MCF 10A (cell line): ENCODE data around the gene MMP10. TPM values are rescaled to one million over a fixed set of nuclear protein-coding genes. Genes with fewer than 3 reads are reported as not detected.
"Not testable (repeated sequence)": the region's sequence is repeated elsewhere in the genome, so short reads cannot be mapped to it uniquely, and the experiment has no call there.

Experiments
- BruUV-seq: library from RNA; stranded (reverse); fragments of 400-500 nt; replicated peaks from 2 replicates; lab custom pipeline; 2021; lab: Mats Ljungman, UMichigan
- CTCF ChIA-PET: fragments of 300-600 bp; sonication (Branson Sonifier 250); formaldehyde crosslinking; extraction: SDS; loops from one replicate; lab custom pipeline; 2021; ENCODE audit warnings: antibody characterized with exemption, inconsistent platforms; lab: Yijun Ruan, JAX
- POLR2A ChIA-PET: fragments of 300-600, 350-650 bp; sonication (Branson Sonifier 250); formaldehyde crosslinking; extraction: SDS; loops from one replicate; lab custom pipeline; 2020; ENCODE audit warnings: antibody characterized with exemption, inconsistent platforms; lab: Yijun Ruan, JAX
- DNase-seq: peaks from one replicate; pipeline ENCODE4 v3.0.0-alpha.2; 2018; ENCODE audit not compliant: unreplicated experiment
- H3K27ac Mint-ChIP-seq: one replicate; pipeline ENCODE4 v1.8.0; 2022; ENCODE audit warnings: mild to moderate bottlenecking, low read depth, mixed read lengths; ENCODE audit not compliant: unreplicated experiment
- H3K27me3 Mint-ChIP-seq: one replicate; pipeline ENCODE4 v1.8.0; 2022; ENCODE audit warnings: mixed read lengths; ENCODE audit not compliant: insufficient read depth, unreplicated experiment
- H3K36me3 Mint-ChIP-seq: one replicate; pipeline ENCODE4 v1.8.0; 2022; ENCODE audit warnings: mild to moderate bottlenecking, moderate library complexity, mixed read lengths; ENCODE audit not compliant: insufficient read depth, unreplicated experiment
- H3K4me1 Mint-ChIP-seq: one replicate; pipeline ENCODE4 v1.8.0; 2022; ENCODE audit warnings: mixed read lengths; ENCODE audit not compliant: insufficient read depth, unreplicated experiment
- H3K4me3 Mint-ChIP-seq: one replicate; pipeline ENCODE4 v1.8.0; 2022; ENCODE audit warnings: mild to moderate bottlenecking, moderate library complexity, mixed read lengths; ENCODE audit not compliant: unreplicated experiment
- H3K9me3 Mint-ChIP-seq: one replicate; pipeline ENCODE4 v1.8.0; 2022; ENCODE audit warnings: mixed read lengths; ENCODE audit not compliant: unreplicated experiment
- CTCF ChIP-seq: fragments of 200-600 bp; IDR thresholded peaks from one replicate; pipeline ENCODE4 v1.8.0; 2022; ENCODE audit warnings: antibody characterized with exemption, mild to moderate bottlenecking; ENCODE audit not compliant: unreplicated experiment
- intact Hi-C: fragments of 100-400 bp; cut with micrococcal nuclease; formaldehyde crosslinking; loops from 2 replicates; pipeline ENCODE4 v1.14.1; 2022
- total RNA-seq: library from RNA; stranded (reverse); gene quantifications from 2 replicates; pipeline ENCODE4 v1.2.3, GENCODE V29; 2022

MMP10 gene
- total RNA-seq, 1 experiment from 2014 or later, result 0.75 TPM

GRCh38 chr11:102753267-102753666, 27.2 kb downstream of the MMP10 start:
- CTCF ChIA-PET, result interaction anchor here (1.3 to 2.0 kb wide), 2 partner anchors 19 to 31 kb away, joined by 4 to 12 read pairs; no protein-coding TSS in a partner anchor
- H3K27me3 Mint-ChIP-seq, result peaks cover 11% of the 10 kb centered on the region
- H3K27ac Mint-ChIP-seq, result no peak overlapping the region
- no peak for DNase-seq
- no peaks in the 10 kb centered on the region for H3K9me3 Mint-ChIP-seq
- no TSS peak for BruUV-seq
- POLR2A ChIA-PET, result no interaction called here
- no peak overlapping the region for H3K4me3 Mint-ChIP-seq
- TF ChIP-seq CTCF, result no peak
- no peaks in the 10 kb centered on the region for H3K36me3 Mint-ChIP-seq
- intact Hi-C loops, result no loop called here
- peaks cover 1% of the 10 kb centered on the region for H3K4me1 Mint-ChIP-seq

GRCh38 chr11:102751673-102752072, 28.8 kb downstream of the MMP10 start:
- CTCF ChIA-PET, result interaction anchor here (2.0 kb wide), 1 partner anchor 18 kb away, joined by 12 read pairs; no protein-coding TSS in a partner anchor
- no peaks in the 10 kb centered on the region for H3K4me1 Mint-ChIP-seq
- H3K4me3 Mint-ChIP-seq, result no peak overlapping the region
- no peak for TF ChIP-seq CTCF
- H3K9me3 Mint-ChIP-seq, result peaks cover 10% of the 10 kb centered on the region
- intact Hi-C loops, result no loop called here
- no peaks in the 10 kb centered on the region for H3K36me3 Mint-ChIP-seq
- POLR2A ChIA-PET, result no interaction called here
- no peak for DNase-seq
- H3K27me3 Mint-ChIP-seq, result peaks cover 11% of the 10 kb centered on the region
- no TSS peak for BruUV-seq
- H3K27ac Mint-ChIP-seq, result no peak overlapping the region

DNA sequence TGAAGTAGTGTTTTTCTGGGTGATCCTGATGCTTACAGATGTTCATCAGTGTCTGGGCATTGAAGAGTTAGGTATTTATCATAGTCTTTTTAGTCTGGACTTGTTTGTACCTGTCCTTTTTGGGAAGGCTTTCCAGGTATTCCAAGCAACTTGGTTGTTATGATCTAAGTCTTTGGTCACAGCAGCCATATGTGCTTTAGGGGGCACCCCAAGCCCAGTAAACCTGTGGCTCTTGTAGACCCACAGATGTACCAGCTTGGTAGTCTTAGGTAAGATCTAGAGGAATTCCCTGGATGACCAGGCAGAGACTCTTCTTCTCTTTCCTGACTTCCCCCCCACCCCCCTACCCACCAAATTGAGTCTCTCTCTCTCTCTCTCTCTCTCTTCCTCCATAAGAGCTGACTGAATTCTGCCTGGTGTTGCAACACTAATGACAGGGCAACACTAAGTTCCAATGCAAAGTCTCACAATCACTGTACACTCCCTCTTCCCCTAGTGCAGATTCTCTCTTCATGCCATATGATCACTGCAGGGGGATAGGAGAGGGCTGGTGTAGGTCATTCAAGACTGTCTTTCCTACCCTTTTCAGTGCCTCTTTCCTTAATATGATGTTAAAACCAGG, 31.2 kb downstream of the MMP10 start:
- Mint-ChIP-seq H3K9me3 (peaks cover 15% of the 10 kb centered on the region), H3K36me3 (no peaks in the 10 kb centered on the region), H3K27me3 (peaks cover 3% of the 10 kb centered on the region), H3K27ac (no peak overlapping the region), H3K4me1 (no peaks in the 10 kb centered on the region), H3K4me3 (no peak overlapping the region)
- CTCF ChIA-PET, result interaction anchor here (0.6 to 2.1 kb wide), 6 partner anchors 15 to 810 kb away, joined by 3 to 8 read pairs (median 3); no protein-coding TSS in a partner anchor
- no peak for DNase-seq
- no TSS peak for BruUV-seq
- POLR2A ChIA-PET, result interaction anchor here (1.0 to 2.3 kb wide), 3 partner anchors 8 to 13 kb away, joined by 3 to 5 read pairs (median 3); no protein-coding TSS in a partner anchor
- intact Hi-C loops, result no loop called here
- TF ChIP-seq CTCF, result no peak

- BruUV-seq, DNase-seq: not testable (repeated sequence)
- CTCF ChIA-PET, result interaction anchor here (0.7 to 2.1 kb wide), 2 partner anchors 13 to 194 kb away, joined by 4 to 8 read pairs; no protein-coding TSS in a partner anchor
Observed at GRCh38 chr11:102746746-102747578, 33.5 kb downstream of the MMP10 start.

More at GRCh38 chr11:102746746-102747578, 33.5 kb downstream of the MMP10 start:
- H3K27ac Mint-ChIP-seq, POLR2A ChIA-PET, H3K27me3 Mint-ChIP-seq, H3K4me3 Mint-ChIP-seq, intact Hi-C loops, H3K36me3 Mint-ChIP-seq, H3K4me1 Mint-ChIP-seq: not testable (repeated sequence)
- peaks cover 17% of the 10 kb centered on the region for H3K9me3 Mint-ChIP-seq
